GM18526 (cell line): Measurements from ENCODE around the gene CAPN13.

ENCODE experiments used
- POLR2A ChIP-seq: IDR thresholded peaks from 3 replicates; pipeline ENCODE4 v1.6.1; 2011; ENCODE audit not compliant: insufficient read length; ENCODE audit errors: extremely low read depth

CAPN13 gene

DNA sequence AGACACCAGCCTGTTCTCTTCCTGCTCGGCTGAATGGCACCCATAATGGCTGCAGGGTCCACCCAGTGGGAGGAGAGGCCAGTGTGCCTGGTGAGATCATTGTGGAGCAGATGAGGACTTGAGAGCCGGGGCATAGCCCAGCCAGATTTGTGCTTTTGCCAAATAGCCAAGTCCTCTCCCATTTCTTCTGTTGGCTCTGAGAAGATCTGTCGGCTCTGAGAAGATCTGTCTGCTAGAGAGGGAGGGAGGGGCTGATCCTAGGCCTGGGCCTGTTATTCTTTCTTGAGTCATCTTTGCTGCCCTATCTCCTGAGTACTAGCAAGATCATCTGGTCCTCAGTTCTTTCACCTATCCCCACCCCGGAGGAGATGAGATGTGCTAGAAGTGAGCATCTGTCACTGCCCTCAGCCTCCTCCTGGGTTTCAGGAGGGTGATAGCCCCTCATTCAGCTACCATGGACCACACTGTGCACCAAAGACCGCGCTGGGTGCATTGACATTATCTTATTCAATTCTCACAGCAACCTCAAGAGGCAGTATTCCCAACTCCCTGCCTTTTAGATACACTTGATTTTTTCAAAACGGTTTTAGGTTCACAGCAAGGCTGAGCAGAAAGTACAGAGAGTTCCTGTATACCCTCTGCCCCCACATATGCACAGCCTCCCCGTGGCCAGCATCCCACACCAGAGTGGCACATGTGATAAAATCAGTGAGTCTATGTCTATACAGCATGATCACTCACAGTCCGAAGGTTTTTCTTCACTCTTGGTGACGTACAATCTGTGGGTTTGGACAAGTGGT is 98.6 kb downstream of the CAPN13 start:
- TF ChIP-seq POLR2A, result no peak

DNA sequence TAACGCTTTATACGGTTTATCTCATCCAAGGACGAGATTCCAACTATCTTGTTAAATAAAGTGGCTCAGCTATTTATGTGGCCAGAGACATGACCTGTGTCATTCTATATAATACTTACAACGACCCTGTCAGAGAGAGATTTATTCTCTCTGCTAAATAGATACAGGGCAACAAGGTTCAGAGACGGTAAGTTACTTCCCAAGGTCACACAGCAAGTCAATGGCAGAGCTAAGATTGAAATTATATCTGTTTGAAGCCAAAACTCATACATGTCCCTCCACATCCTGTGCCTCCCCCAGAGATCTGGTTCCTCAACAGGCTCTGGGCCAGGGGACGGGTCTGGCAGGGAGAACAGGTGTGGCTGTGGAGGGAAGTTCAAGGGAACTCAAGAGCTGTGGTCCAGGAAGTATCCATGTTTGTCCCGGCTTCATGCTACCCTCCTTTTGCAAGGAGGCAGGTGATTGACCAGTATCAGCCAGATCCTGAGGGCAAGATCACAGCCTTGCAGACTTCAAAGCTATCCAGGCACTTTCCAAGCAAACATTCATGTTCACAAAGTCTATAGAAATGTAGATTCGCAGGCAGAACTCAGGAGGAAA is 99.8 kb downstream of the CAPN13 start:
- no peak for TF ChIP-seq POLR2A

DNA sequence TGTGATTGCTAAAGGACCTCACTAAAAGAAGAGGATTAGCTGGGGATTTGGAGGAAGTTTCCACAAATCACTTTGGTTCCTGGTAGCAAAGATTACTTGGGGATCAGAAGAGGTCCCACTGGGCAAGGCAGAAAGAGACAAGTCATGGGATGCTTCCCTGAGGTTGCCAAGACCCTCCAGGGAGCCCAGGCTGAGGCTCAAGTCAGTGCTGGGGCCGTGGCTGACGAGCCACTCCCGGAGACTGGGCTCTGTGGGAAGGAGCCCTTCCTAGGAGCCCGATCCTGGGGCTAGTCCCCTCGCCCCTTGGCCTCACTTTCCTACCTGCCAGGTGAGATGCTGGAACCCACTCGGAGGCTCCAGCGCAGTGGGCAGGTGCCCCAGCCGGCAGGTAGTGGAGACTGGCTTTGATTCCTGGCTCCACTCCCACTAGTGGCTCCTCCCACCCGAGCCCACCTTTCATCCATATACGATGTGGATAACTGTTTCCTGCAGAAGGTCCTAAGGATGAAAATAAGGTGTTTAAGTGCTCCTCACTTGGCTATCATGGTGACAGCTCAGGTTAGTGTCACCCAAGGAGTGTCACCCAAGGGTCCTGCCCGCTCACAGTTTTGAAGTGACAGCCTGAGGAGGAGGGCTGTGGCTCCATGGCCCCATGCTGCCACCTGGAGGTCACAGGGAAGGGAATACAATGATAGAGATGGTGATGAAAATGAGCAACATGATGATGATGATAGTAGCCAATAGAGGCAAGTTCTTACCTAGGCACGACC is 100.5 kb downstream of the CAPN13 start:
- no peak for TF ChIP-seq POLR2A

- TF ChIP-seq POLR2A, result no peak
Observed at GRCh38 chr2:30705711-30706533, 101.3 kb downstream of the CAPN13 start.

GRCh38 chr2:30705056-30705455 is 102.2 kb downstream of the CAPN13 start:
- TF ChIP-seq POLR2A, result no peak

DNA sequence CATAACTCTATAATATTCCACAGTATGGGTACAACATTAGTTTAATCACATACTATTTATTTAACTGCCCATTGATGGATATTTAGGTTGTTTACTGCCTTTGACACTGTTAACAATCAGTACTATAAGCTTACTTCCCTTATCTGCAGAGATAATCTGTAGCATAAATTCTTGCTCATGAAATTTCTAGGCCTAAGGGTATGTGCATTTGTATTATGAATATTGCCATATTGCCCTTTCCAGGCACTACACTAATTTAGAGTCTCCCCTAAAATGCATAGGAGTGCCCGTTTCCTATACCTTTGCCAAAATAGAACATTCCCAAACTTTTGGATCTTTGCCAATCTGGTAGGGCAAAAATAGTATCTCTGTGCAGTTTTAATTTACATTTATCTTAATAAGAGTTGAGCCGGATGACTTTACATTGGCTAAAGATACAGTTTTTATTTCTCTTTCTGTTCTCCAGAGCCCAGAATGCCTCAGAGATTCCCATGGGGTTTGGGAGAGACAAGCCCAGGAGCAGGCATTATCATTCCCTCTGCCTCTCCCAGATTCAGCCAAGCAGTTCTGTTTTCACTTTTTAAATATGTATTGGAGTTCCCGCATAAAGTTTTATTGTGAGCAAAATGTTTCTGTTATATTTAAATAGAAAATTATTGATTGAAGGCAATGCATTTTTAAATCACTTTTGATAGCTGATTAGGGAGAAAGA is 102.8 kb downstream of the CAPN13 start:
- no peak for TF ChIP-seq POLR2A

DNA sequence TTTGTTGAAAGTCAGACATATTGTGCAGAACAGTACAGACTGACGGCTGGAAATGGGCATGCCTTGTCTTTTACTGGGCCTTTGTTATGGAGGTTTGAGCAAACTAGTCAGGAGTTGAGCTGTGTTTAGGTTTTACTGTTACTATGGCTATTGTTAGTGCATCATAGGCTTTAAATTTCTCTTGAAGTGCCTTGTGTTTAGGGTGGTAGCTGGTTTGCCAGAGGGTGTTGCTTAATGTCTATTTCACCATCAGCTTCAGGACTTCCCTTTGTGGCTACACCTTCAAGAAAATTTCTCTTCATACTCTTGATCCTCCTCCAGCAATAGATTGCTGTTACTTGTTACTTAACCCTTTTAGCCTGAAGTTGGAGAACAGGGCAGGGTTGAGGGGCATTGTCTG is 104.6 kb downstream of the CAPN13 start:
- TF ChIP-seq POLR2A, result no peak

GRCh38 chr2:30701782-30702181 is 105.5 kb downstream of the CAPN13 start:
- no peak for TF ChIP-seq POLR2A

GRCh38 chr2:30695749-30696148 is 111.5 kb downstream of the CAPN13 start:
- TF ChIP-seq POLR2A, result no peak

DNA sequence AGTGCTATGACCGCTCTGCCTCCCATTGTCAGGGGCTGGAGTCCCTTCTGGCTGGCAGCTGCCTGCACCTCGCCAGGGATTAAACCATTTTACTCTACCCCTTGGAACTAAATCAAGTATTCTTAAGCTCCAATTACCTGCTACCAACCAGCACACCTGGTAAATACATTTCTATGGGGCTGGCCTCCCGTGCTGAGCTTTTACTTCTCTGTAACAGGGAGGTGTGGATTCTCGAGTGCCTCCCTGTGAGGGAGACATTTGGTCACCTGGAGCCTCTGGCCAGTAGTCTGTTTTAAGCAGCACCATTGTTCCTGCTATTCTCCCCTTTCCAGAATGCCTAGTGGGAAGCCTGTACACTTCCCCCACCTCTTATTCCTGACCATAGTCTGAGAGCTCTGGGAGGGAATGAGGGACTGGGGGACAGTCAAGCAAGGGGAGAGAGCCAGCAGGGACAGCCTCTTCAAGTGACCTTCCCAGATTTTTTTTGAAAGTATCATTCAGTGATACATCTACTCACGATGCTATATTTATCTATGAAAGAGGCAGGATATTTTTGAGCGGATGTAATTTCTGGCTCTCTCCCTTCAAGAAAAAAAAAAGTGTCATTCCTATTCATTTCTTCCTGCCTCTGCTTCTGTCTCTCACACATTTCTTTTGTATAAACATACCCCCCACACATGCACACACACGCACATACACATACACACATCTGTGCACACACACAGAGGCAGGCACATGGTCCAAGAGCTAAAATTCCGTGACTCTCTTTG is 112.8 kb downstream of the CAPN13 start:
- no peak for TF ChIP-seq POLR2A

DNA sequence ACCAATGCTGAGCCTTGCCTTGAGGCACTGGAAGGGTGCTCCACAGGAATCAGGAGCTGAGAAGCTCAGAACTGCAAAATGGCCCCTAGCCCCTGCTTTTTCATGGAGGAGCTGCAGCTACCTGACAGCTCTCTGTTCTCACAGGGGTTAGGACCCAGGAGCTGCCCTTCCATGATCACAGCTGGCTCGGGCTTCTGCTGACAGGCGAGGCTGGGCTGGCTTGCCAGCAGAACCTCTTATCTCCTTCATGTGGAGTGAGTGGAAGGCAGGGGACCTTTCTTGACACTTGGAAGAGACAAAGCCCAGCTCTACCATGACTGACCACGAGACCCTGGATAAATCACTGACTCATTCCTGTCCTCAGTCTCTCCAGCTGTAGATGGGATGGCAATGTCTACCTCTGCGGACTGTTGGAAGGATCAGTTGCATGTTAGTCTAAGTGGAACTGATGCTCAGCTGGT is 113.4 kb downstream of the CAPN13 start:
- TF ChIP-seq POLR2A, result no peak

DNA sequence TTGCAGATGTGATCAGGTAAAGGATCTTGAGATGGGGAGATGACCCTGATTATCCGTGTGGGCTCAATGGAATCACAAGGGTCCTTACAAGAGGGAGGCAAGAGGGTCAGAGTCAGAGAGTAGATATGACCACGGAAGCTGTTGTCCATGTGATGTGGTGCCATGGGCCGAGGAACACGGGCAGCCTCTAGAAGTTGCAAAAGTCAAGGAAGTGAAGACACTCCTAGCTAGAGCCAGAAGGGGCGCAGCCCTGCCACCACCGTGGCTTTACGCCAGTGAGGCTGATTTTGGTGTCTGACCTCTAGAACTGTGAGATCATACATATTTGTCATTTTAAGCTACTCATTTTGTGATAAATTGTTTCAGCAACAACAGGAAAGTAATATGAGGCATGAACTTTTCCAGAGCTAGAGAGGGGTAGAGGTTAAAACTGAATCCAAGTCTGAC is 114.4 kb downstream of the CAPN13 start:
- no peak for TF ChIP-seq POLR2A

- TF ChIP-seq POLR2A, result no peak
Observed at GRCh38 chr2:30691948-30692828, 115.1 kb downstream of the CAPN13 start.
